Ishikawa (cell line): ENCODE measurements around the gene WAC.

ENCODE experiments used
- CEBPB ChIP-seq: IDR thresholded peaks from 2 replicates; pipeline ENCODE4 v1.6.1; 2012
- CREB1 ChIP-seq: IDR thresholded peaks from 2 replicates; pipeline ENCODE4 v1.6.1; 2012; ENCODE audit warnings: low read depth
- EGR1 ChIP-seq: IDR thresholded peaks from 2 replicates; pipeline ENCODE4 v1.6.1; 2012
- EP300 ChIP-seq: IDR thresholded peaks from 2 replicates; pipeline ENCODE4 v1.6.1; 2012; ENCODE audit warnings: borderline replicate concordance
- NFIC ChIP-seq: IDR thresholded peaks from 2 replicates; pipeline ENCODE4 v1.6.1; 2012
- RAD21 ChIP-seq: IDR thresholded peaks from 2 replicates; pipeline ENCODE4 v1.6.1; 2012; ENCODE audit warnings: low read depth
- TAF1 ChIP-seq: IDR thresholded peaks from 2 replicates; pipeline ENCODE4 v1.6.1; 2012; ENCODE audit warnings: low read depth, mild to moderate bottlenecking
- TEAD4 ChIP-seq: IDR thresholded peaks from 2 replicates; pipeline ENCODE4 v1.6.1; 2012
- YY1 ChIP-seq: IDR thresholded peaks from 2 replicates; pipeline ENCODE4 v1.6.1; 2012; ENCODE audit warnings: low read depth
- TF ChIP-seq, protein P1 (sequence below): IDR thresholded peaks from 2 replicates; pipeline ENCODE4 v1.6.1; 2012; ENCODE audit warnings: low read depth, mild to moderate bottlenecking
- TF ChIP-seq, protein P2 (sequence below): IDR thresholded peaks from 2 replicates; pipeline ENCODE4 v1.6.1; 2012

- no peak for TF ChIP-seq TEAD4
- TF ChIP-seq EP300 = no peak
- TF ChIP-seq CEBPB = no peak
- no peak for TF ChIP-seq RAD21
- no peak for TF ChIP-seq EGR1
- TF ChIP-seq TAF1 = no peak
- no peak for TF ChIP-seq CREB1
- TF ChIP-seq, protein P1, sequence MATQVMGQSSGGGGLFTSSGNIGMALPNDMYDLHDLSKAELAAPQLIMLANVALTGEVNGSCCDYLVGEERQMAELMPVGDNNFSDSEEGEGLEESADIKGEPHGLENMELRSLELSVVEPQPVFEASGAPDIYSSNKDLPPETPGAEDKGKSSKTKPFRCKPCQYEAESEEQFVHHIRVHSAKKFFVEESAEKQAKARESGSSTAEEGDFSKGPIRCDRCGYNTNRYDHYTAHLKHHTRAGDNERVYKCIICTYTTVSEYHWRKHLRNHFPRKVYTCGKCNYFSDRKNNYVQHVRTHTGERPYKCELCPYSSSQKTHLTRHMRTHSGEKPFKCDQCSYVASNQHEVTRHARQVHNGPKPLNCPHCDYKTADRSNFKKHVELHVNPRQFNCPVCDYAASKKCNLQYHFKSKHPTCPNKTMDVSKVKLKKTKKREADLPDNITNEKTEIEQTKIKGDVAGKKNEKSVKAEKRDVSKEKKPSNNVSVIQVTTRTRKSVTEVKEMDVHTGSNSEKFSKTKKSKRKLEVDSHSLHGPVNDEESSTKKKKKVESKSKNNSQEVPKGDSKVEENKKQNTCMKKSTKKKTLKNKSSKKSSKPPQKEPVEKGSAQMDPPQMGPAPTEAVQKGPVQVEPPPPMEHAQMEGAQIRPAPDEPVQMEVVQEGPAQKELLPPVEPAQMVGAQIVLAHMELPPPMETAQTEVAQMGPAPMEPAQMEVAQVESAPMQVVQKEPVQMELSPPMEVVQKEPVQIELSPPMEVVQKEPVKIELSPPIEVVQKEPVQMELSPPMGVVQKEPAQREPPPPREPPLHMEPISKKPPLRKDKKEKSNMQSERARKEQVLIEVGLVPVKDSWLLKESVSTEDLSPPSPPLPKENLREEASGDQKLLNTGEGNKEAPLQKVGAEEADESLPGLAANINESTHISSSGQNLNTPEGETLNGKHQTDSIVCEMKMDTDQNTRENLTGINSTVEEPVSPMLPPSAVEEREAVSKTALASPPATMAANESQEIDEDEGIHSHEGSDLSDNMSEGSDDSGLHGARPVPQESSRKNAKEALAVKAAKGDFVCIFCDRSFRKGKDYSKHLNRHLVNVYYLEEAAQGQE = no peak
- TF ChIP-seq, protein P2, sequence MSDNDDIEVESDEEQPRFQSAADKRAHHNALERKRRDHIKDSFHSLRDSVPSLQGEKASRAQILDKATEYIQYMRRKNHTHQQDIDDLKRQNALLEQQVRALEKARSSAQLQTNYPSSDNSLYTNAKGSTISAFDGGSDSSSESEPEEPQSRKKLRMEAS = no peak
- no peak for TF ChIP-seq NFIC
- no peak for TF ChIP-seq YY1
These were observed 23.2 kb downstream of the WAC start for GRCh38 chr10:28556142-28556541.
